ENCODE data around the gene ITPR2.
A peak's percentile ranks its signal among the peaks of the same experiment; 100 is the strongest.
"Not testable (repeated sequence)": the region's sequence is repeated elsewhere in the genome, so short reads cannot be mapped to it uniquely, and the experiment has no call there.

The ITPR2 gene

DNA sequence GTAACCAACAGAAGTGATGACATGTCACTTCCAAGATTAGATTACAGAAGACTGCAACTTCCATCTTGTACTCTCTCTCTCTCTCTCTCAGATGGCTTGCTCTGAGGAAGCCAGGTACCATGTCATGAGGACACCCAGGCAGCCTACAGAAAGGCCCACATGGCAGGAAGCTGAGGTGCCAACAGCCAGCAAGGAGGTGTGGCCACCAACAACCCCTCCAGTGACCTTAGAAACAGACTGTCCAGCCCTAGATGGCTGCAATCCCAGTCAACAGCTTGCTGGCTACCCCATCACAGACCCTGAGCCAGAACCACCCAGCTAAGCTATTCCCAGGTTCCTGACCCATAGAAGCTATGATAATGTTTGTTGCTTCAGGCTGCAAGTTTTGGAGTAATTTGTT, 178.4 kb downstream of the ITPR2 start:
- DNase-seq: no peak

DNA sequence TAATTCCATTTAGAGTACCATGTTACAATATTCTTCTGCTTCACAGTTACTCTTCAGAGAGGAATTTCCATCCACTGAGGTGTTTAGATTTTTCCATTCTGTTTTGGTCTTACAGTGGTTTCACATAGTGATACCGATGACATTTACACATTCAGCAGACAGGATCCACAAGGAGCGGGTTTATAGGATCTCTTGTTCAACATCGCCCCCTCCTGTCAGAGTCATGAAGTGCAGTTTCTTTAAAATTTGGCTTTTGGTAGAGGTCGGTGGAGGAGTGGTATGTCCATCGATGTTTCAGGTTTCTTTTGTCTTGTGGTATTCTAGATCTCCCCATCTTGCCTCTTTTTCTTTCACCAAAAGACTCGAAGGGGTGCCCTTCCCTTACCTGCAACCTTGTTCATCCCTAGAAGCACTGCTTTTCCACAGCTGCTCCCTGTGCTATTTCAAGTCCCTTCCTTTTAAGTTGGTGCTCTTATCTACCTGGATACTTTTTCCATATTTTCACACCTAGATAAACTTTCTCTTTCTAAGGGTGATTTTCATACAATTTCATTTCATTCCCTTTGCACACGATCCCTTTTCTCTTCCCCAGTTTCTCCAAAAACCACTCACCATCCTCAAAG, 181.3 kb downstream of the ITPR2 start:
- DNase-seq: peak; percentile 22 to 69

DNA sequence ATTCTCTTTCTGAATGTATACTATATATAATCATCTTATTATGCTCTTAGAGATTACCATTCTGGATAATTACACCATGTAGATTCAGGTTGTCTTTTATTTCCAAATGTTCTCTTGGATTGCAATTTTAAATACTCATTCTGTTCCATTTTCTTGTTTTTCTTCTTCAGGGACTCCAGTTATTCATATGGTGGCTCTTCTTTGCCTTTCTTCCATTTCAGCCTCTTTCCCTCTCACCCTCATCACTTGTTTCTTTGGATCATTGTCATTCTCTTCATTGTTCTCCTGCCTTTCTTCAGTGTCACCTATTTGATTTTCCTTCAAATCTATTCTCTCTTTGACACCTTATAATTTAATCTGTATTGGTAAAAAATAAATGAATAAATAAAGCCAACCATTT, 182.0 kb downstream of the ITPR2 start:
- no peak for DNase-seq

DNA sequence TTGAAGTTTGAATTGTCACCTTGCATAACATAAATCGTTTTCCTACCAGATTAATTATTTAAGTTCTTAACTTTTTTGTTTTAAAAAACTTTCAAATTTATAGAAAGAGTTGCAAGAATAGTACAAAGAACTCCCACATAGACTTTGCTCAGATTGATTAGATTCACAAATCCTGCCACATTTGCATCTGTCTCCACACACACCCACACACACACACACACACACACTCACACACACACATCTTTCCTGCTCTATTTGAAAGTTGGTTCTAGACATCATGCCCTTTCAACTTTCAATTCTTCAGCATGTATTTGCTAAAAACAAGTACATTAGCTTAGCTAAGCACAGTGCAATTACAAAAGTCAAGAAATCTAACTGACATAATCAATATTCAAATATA, 184.0 kb downstream of the ITPR2 start:
- DNase-seq: no peak

DNA sequence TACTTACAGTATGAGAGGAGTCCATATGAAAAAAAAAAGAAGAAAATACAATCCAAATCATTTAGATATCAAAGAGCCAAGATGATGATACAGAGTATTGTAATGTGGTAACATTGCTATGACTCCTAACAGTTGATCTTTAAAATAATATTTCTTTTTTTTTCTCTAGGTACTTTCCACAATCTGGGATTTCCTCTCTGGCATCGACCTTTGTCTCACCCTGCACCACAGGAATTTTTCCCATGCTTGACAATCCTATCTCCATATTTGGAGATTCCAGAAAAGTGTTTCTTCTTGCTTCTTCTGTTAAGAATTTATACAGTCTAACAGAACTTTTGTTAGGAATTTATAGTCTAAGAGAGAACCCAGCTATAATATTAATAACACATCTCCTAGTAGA, 184.4 kb downstream of the ITPR2 start:
- DNase-seq: no peak

DNA sequence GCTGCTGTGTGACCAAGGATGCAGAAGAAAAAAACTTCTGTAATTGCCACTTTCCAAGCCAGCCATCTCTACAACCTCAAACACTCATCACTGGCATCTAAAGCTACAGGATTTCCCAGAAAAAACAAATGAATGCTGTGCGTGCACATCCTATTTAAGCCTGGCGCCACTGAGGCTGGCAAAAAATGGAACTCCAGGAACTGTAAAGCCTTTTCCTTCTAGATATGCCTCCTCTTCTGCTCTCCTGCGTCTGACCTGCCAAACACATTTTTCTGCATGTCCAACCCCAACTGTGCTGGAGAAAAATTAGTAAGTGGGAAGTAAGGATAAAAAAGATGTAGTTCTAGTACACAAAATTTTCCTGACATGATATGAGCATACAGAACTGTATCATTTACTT, 184.9 kb downstream of the ITPR2 start:
- DNase-seq: no peak

DNA sequence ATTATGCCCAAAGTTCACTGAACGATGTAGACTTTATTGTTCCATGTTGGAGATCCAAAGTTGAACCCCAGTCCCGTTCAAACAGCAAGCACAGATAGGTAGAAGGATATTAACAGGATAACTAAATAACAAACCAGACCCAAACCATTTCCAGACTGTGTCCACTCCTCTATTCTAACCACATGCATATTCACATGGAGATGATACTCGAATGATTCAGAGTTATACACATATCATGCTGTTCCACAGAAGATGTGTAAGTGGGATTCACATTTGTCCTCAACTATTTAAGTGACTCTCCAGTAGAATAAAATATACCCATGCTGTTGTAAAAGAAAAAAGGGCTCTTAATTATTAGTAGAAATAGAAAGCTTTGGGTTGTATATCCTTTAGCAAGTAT, 185.9 kb downstream of the ITPR2 start:
- DNase-seq: no peak

DNA sequence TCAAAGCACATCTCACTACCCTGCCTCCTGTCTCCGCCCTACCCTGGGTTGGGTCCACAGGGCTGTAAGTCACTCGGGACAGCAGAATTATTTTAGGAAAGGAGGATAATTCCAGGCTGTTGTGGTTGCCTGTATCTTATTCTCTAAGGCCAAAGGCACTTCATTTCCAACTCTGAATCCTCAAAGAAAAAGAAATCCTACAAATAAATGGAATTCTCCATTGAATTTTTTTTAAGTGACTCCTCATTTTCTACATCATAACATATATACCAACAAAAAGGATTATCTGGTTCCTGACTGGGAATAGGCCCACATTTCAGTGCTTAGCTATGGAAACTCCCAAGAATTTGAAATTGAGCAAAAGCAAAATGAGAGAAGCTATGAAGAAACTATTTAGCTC, 186.4 kb downstream of the ITPR2 start:
- DNase-seq: no peak

DNA sequence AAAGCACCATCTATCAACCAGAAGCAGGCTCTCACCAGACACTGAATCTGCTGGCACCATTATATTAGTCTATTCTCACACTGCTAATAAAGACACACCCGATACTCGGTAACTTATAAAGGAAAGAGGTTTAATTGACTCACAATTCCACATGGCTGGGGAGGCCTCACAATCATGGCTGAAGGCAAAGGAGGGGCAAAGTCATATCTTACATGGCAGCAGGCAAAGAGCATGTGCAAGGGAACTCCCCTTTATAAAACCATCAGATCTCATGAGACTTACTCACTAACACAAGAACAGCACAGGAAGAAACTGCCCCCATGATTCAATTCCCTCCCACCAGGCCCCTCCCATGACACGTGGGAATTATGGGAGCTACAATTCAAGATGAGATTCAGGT, 188.6 kb downstream of the ITPR2 start:
- DNase-seq: not testable (repeated sequence)

DNA sequence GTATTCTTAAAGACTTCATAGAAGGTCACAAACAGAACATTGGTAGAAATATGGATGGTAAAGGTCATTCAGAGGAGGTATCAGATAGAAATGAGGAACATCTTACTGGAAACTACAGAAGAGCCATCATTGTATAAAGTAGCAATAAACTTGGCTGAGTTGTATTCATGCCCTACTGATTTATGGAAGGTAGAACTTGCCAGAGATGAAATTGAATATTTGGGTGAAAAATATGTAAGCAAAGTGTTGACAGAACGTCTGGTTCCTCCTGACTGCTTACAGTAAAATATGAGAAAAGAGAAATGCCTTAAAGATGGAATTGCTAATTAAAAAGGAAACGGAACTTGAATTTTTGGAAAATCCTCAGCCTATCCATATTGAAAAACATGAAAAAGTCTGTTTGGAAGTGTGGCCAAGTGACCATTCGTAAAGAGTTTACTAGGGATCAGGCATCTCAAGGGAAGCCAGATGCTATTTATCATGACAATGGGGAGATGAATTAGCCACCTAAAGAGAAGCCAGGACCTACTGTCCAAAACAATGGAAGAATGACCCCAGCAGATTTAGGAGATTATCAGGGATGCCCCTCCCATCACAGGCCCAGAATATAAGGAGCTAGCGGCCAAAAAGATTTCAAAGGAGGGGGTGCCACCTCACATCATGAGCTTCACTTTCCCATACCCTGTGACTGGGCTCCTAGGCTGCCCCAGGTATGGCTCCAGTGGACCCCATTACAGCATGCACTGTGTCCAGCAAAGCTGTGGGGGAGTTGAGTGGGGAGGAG, 189.3 kb downstream of the ITPR2 start:
- DNase-seq: no peak

DNA sequence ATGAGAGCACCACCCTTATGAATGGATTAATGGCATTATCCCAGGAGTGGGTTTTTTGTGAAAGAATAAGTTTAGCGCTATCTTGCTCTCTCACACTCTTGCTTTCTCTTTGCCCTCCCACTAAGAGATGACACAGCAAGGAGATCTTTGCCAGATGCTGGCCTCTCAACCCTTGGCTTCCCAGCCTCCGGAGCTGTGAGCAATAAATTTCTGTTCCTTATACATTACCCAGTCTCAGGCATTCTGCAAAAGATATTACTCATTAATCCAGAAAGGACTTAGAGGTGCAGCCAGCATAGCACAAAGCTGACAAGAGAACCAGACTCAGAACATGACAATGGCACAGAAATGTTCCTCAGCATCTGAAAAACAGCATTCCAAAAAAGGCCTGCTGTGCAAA, 190.6 kb downstream of the ITPR2 start:
- DNase-seq: no peak

DNA sequence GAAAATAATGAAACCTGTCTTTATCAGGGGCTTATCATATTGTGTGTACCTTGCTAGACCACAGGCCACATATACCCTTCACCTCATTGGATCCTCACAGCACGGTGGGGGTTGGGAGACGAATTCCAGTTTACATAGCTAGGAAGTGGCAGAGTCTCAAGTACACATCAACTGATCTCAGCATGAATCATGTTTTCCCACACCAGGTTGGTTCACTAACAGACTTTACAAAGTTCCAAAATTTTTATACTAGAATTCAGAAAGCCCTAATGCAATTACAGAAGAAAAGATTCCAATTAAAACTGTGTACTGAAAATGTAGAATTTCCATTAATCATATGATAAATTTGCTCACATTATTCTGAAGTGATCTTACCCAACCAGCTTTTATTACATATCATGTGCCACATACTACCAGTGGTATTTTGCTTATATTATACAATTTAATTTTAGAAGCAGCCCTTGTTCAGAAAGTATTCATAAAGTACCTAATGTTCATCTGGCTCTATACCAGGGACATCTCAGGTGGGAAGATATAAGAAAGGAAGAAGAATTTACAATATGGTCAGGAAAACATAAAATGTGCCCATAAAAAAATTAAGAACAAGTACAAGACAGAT, 196.2 kb downstream of the ITPR2 start:
- DNase-seq: no peak

DNA sequence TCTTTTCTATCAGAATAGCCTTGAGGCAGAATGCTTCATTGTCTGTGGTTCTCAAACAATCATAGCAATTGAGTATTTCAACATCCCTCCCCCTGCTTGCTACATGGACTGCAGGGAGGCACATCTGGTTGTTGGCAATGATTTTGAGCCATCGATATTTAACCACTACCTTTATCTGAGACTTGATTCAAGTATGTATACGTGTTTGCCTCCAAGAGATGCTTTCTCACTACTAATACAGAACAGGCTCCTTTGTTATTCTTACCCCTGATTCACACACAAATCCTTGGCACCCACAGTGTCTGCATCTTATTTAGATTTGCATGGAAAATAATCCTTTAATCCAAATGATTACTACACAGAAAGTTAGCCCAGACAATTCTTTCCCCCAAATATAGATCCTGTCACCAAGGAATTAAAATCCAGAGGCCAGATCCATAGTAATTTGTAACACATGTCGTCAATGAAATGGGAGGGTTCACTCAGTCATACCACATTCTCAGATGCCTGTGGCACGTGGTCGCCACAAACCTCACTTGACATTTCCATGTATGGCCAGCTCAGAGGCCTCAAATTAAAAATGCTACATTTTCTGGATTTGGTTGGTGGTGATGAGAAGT, 199.3 kb downstream of the ITPR2 start:
- DNase-seq: no peak

DNA sequence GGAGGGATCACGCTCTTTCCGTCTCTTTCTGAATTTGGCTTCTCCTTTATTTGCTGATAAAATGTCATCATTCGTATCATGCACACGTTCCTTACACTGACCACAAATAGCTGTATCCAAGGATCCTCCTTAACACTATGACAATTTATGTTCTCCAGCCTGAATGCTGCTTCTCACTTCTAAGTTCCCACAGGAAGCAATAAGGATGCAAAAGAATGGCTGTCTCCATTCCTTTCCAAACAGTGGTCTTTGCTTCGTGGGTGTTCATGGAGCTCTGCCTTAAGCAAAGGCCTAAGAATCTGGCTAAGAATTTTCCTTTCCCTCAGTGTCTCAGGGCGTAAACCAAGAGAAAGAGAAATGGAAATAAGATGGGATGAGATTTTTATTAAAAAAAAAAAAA, 200.2 kb downstream of the ITPR2 start:
- no peak for DNase-seq

DNA sequence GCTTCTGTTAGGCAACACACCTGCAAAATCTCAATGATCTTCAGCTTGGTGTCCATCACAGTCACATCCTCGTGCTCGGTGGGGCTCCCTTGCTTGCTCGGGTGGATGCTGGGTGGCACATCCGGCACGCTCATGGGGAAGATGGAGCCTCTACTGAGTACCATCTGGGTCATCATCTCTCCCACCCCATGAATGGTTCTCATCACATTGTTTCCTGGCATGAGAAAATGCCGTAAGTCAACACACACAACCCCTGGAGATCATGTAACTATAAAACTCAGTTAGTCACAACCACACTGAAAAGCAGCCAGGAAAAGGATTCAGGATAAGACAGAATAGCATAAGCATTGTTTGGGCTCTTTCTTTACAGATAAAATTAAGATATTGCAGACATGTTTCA, 201.1 kb downstream of the ITPR2 start:
- no peak for DNase-seq

DNA sequence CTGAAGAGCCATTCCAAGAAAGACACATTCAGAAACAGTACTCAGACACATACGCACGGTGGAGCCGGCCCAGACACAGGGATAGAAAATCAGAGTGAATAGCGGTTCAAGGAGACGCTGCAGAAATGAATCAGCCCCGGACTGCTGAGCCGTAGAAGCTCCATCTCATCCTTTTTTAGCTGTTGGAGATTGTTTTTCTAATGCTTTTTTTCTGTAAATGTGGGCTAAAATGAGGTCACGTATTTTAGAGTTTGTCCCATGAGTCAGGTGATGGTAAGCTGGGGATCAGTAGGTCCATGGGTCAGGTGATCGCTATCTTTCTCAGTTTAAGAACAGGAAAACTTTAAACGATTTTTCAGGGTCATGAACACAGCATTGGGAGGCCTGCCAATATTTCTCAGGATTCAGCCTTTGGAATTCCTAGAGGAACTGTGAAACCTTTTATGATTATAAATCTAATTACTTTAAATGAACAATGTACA, 202.4 kb downstream of the ITPR2 start:
- no peak for DNase-seq

DNA sequence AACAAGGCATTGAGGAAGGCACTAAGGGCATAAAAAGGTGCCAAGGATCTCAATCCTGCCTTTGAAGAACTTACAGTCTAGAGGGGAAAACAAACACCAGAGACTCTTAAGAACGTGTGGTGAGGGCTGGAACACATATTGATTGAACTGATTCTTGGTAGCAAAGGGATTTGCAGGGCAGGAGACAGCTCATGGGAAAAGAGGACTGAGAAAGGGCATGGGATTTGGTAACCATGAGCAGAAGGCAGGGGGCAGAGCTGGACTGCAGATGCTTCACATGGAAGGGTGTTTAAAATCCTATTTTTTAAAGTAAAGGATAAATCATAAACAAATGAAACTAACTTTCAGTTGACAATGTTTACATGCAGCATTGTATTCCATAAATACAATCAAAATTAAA, 203.1 kb downstream of the ITPR2 start:
- no peak for DNase-seq

DNA sequence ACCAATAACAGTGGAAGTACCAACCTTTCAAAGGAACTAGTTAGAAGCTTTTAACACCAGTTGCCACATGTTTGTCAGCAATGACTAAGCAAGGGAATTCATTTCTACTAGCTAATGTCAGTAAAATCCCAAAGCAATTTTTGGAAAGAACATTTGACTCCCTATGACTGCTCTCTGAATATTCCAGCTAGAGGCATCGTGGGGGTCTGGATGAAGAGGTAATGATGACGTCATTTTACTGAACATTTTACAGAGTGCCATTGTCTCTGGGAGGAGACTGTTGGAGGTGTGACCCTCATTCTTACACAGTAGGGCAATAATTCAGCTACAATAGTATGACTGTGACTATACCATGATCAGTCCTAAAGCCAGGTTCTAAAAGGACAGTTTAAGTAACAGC, 204.8 kb downstream of the ITPR2 start:
- no peak for DNase-seq

DNA sequence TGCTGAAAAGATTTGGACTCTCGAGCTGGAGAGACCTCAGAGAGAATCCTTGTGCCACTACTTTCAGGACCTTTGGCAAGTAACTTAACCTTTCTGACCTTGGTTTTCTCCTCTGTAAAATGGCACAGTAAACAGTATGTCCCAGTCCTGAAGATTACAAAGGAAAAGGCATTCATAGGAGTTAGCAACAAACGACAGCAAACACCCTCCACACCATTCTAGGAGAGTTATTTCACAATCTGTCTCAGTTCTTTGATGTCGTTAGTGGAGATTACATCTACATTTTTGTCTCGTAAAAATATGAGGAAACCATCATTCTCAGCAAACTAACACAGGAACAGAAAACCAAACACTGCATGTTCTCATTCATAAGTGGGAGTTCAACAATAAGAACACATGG, 205.7 kb downstream of the ITPR2 start:
- DNase-seq: no peak

DNA sequence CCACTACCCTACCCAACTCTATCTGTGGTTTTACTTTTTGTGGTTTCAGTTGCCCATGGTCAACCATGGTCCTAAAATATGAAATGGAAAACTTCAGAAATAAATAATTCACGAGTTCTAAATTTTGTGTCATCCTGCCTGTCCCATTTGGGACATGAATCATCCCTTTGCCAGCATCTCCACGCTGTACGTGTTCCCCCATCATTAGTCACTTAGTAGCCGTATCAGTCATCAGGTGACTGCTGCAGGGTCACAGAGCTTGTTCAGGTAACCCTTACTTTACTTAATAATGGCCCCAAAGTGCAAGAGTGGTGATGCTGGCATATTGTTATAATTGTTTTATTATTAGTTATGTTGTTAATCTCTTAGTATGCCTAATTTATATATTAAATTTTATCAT, 209.9 kb downstream of the ITPR2 start:
- DNase-seq: no peak

DNA sequence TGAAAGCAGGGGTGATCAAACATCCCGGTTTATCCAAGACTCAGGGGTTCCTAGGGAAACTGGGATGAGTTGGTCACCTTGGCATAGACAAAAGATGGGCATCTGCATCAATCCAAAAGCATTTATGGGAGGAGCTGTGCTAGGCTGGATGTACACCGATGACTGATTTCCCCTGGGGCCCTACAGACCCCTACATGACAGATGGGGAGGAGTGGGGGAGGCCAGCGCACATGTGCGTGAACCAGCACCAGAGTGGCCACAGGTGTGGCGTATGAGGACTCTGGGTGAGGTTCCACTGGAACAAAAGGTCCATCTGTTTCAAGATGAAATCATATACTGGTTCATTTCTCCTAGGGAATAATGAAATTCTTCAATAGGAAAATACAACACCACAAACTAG, 210.4 kb downstream of the ITPR2 start:
- peak; percentile 94 to 98 for DNase-seq

DNA sequence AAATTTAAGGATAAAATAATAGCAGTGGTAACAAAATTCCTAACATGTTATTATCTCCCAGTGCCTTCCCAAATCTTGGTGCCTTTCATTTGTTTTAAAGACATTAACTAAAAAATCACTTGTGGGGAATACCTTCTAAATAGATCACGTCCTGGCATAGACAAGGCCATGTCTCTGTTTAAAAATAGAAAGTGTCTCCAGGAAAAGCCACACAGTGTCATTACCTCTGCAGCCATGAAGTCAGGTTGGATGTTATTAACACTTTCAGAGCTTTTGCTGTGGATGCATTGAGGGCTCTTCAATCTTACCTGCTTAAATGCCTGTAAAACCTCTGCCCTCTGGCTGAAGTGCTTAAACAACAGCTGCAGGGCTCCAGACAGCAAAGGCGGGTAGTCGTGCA, 211.1 kb downstream of the ITPR2 start:
- peak; percentile 42 to 81 for DNase-seq

DNA sequence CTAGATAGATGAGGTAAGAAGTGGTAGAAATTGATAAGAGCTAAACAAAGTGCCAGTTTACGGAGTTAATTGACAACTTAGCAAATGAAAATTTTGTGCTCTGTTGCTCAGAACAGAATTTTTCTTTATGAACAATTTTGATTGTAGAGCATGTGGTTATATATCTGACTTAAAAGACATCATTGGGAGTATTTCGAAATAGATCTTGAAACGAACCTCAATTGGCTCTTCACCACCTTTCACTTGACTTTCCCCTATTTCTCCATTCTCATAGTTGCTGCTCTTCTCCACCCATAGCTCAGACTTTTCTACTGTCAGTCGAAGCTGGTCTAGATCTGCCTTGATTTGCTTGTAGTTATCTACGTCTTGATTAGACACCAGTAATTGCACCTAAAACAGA, 212.1 kb downstream of the ITPR2 start:
- no peak for DNase-seq

DNA sequence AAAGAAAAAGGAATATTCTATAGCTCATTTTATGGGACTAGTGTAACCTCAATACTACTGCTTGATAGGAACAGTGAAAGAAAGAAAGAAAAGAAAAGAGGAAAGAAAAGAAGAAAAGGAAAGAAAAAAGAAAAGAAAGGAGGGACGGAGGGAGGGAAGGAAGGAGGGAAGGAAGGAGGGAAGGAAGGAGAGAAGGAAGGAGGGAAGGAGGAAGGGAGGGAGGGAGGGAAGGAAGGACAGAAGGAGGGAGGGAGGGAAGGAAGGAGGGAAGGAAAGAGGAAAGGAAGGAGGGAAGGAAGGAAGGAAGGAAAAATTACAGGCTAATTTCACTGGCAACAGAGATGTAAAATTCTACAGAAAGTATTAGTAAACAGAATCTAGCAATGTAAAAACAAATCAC, 215.5 kb downstream of the ITPR2 start:
- DNase-seq: no peak
